Upper lobe of left lung (tissue), 4 donors: ENCODE measurements around the gene RAB11FIP3.

Source experiments
- CTCF ChIP-seq, 6 experiments: fragments of 450-650 bp in 4 of 6; fragments of 200-600 bp in 2 of 6; sonication (generic) in 2 of 6; IDR thresholded peaks; one replicate each; pipeline ENCODE4 v1.5.1; 2016 to 2019; ENCODE audit warnings: antibody characterized with exemption in 6 of 6
- EP300 ChIP-seq, 4 donors: sonication (generic); formaldehyde crosslinking; IDR thresholded peaks; one replicate each; pipeline ENCODE4 v1.5.1; 2017; ENCODE audit warnings: antibody characterized with exemption in 4 of 4, control low read depth in 2 of 4
- POLR2A ChIP-seq, 4 donors: fragments of 450-650 bp; IDR thresholded peaks; one replicate each; pipeline ENCODE4 v1.5.1; 2016 to 2017; ENCODE audit warnings: antibody characterized with exemption in 4 of 4, mild to moderate bottlenecking in 2 of 4
- POLR2AphosphoS5 ChIP-seq, 2 donors: sonication (generic); formaldehyde crosslinking; IDR thresholded peaks; one replicate each; pipeline ENCODE4 v1.5.1; 2017; ENCODE audit warnings: antibody characterized with exemption in 2 of 2

- TF ChIP-seq CTCF (IDR thresholded peaks at IDR 0.05) (no peak), EP300 (IDR thresholded peaks at IDR 0.05) (no peak), POLR2AphosphoS5 (IDR thresholded peaks at IDR 0.05) (no peak), POLR2A (IDR thresholded peaks at IDR 0.05) (no peak)
Measured at GRCh38 chr16:513950-514349, 88.5 kb downstream of the RAB11FIP3 start.
